Measurements from ENCODE around the gene ANTKMT.

GRCh38 chr16:718922-719321, 2.0 kb upstream of the ANTKMT start:
- TF ChIP-seq CTCF (IDR thresholded peaks at IDR 0.05) (no peak), POLR2A (IDR thresholded peaks at IDR 0.05) (no peak), EP300 (IDR thresholded peaks at IDR 0.05) (no peak), POLR2AphosphoS5 (IDR thresholded peaks at IDR 0.05) (no peak)

All from sigmoid colon (tissue), 4 donors.